Vagina (tissue), 2 donors: ENCODE data around the gene MAP3K3.

Experiments
- CTCF ChIP-seq, 3 experiments: fragments of 450-650 bp in 2 of 3; fragments of 200-600 bp in 1 of 3; sonication (generic) in 1 of 3; IDR thresholded peaks; one replicate each; pipeline ENCODE4 v1.5.1; 2017 to 2019; ENCODE audit warnings: antibody characterized with exemption in 3 of 3, mild to moderate bottlenecking in 2 of 3, moderate library complexity in 2 of 3
- POLR2A ChIP-seq, 2 donors: fragments of 450-650 bp; IDR thresholded peaks; one replicate each; pipeline ENCODE4 v1.6.1; 2017; ENCODE audit warnings: antibody characterized with exemption in 2 of 2, mild to moderate bottlenecking in 2 of 2, moderate library complexity in 2 of 2
- POLR2AphosphoS5 ChIP-seq, 2 donors: sonication (generic); formaldehyde crosslinking; IDR thresholded peaks; one replicate each; pipeline ENCODE4 v1.9.0; 2017; ENCODE audit warnings: antibody characterized with exemption in 2 of 2, mild to moderate bottlenecking in 2 of 2, low read depth in 1 of 2; ENCODE audit not compliant: insufficient read depth in 1 of 2

- TF ChIP-seq CTCF (IDR thresholded peaks at IDR 0.05): no peak
- no peak for TF ChIP-seq POLR2A (IDR thresholded peaks at IDR 0.05)
- no peak for TF ChIP-seq POLR2AphosphoS5 (IDR thresholded peaks at IDR 0.05; ENCODE audit: insufficient read depth in 1 of 2, low read depth in 1 of 2)
These were observed 72.2 kb downstream of the MAP3K3 start for GRCh38 chr17:63694229-63694949.
